Loucy (cell line): ENCODE results near the gene SLC25A13.
"Not testable (repeated sequence)": the region's sequence is repeated elsewhere in the genome, so short reads cannot be mapped to it uniquely, and the experiment has no call there.

Experiments used
- H2AFZ ChIP-seq: fragments of 200-600 bp; sonication (generic); 2 replicates; pipeline ENCODE4 v1.6.0; 2016; ENCODE audit warnings: antibody characterized with exemption, mild to moderate bottlenecking, low read length, moderate library complexity
- H3F3A ChIP-seq: fragments of 200-600 bp; 2 replicates; pipeline ENCODE4 v1.6.0; 2016; ENCODE audit warnings: antibody characterized with exemption, low read depth, mild to moderate bottlenecking
- H3K27me3 ChIP-seq: fragments of 200-600 bp; sonication (generic); 2 replicates; pipeline ENCODE4 v1.6.1; 2014; ENCODE audit warnings: low read length, mild to moderate bottlenecking; ENCODE audit not compliant: insufficient read depth, poor library complexity, severe bottlenecking
- H3K36me3 ChIP-seq: fragments of 200-600 bp; sonication (generic); 2 replicates; pipeline ENCODE4 v1.6.1; 2016; ENCODE audit warnings: low read length; ENCODE audit not compliant: insufficient read depth
- H3K4me1 ChIP-seq: fragments of 200-600 bp; sonication (generic); 2 replicates; pipeline ENCODE4 v1.5.1; 2014; ENCODE audit warnings: low read length, mild to moderate bottlenecking; ENCODE audit not compliant: insufficient read depth, poor library complexity, severe bottlenecking
- H3K4me2 ChIP-seq: fragments of 200-600 bp; sonication (generic); 2 replicates; pipeline ENCODE4 v1.6.0; 2014; ENCODE audit warnings: antibody characterized with exemption, low read length, low read depth, mild to moderate bottlenecking; ENCODE audit not compliant: poor library complexity, severe bottlenecking
- H3K4me3 ChIP-seq: fragments of 200-600 bp; sonication (generic); 2 replicates; pipeline ENCODE4 v1.5.1; 2014; ENCODE audit warnings: low read length, mild to moderate bottlenecking, mixed read lengths; ENCODE audit not compliant: poor library complexity, severe bottlenecking
- H3K79me2 ChIP-seq: fragments of 200-600 bp; sonication (generic); 2 replicates; pipeline ENCODE4 v1.6.1; 2014; ENCODE audit warnings: low read length; ENCODE audit not compliant: insufficient read depth
- H3K9ac ChIP-seq: fragments of 200-600 bp; sonication (generic); 2 replicates; pipeline ENCODE4 v1.6.0; 2014; ENCODE audit warnings: mild to moderate bottlenecking, low read depth, low read length, moderate library complexity; ENCODE audit not compliant: poor library complexity, severe bottlenecking
- H3K9me2 ChIP-seq: fragments of 200-600 bp; sonication (generic); replicated peaks from 2 replicates; pipeline ENCODE4 v1.6.1; 2016; ENCODE audit warnings: low read depth, low read length, mixed read lengths
- H3K9me3 ChIP-seq: fragments of 200-600 bp; sonication (generic); 2 replicates; pipeline ENCODE4 v1.6.1; 2014; ENCODE audit warnings: mild to moderate bottlenecking, antibody characterized with exemption, low read length, low read depth; ENCODE audit not compliant: insufficient read depth
- H4K20me1 ChIP-seq: fragments of 200-600 bp; sonication (generic); 2 replicates; pipeline ENCODE4 v1.6.0; 2014; ENCODE audit warnings: antibody characterized with exemption, low read length, mild to moderate bottlenecking; ENCODE audit not compliant: insufficient read depth, poor library complexity, severe bottlenecking
- EZH2phosphoT487 ChIP-seq: fragments of 200-600 bp; IDR thresholded peaks from 2 replicates; pipeline ENCODE4 v1.6.1; 2018; ENCODE audit warnings: antibody characterized with exemption, mild to moderate bottlenecking, moderate library complexity, borderline replicate concordance
- TF ChIP-seq, protein P1 (sequence below): fragments of 200-600 bp; sonication (generic); conservative IDR thresholded peaks from 2 replicates; pipeline ENCODE4 v1.5.1; 2014; ENCODE audit warnings: mild to moderate bottlenecking, antibody characterized with exemption, low read length

SLC25A13 gene

DNA sequence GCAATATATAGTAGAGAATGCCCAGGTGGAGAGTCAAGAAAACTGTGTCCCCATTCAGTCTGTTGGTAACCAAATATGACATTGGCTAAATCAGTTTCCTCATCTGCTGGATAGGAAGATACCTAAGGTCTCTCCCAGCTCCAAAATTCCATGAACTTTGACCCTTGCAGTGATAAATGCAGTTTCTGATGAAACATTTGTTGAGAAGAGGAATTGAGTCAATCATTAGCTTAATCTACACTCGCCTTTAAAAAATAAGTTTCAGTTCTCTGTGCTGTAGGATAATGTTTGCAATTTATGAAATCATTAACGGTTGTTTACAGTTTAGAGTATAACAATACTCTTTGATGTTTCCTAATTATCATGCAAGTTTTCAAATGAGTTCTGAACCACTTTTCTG lies 38.0 kb upstream of the SLC25A13 start:
- no peak for TF ChIP-seq EZH2phosphoT487
- TF ChIP-seq, protein P1, sequence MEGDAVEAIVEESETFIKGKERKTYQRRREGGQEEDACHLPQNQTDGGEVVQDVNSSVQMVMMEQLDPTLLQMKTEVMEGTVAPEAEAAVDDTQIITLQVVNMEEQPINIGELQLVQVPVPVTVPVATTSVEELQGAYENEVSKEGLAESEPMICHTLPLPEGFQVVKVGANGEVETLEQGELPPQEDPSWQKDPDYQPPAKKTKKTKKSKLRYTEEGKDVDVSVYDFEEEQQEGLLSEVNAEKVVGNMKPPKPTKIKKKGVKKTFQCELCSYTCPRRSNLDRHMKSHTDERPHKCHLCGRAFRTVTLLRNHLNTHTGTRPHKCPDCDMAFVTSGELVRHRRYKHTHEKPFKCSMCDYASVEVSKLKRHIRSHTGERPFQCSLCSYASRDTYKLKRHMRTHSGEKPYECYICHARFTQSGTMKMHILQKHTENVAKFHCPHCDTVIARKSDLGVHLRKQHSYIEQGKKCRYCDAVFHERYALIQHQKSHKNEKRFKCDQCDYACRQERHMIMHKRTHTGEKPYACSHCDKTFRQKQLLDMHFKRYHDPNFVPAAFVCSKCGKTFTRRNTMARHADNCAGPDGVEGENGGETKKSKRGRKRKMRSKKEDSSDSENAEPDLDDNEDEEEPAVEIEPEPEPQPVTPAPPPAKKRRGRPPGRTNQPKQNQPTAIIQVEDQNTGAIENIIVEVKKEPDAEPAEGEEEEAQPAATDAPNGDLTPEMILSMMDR: no peak
- no peak overlapping the region for H3K4me3 ChIP-seq
- no peaks in the 10 kb centered on the region for H4K20me1 ChIP-seq
- no peaks in the 10 kb centered on the region for H3K9me2 ChIP-seq
- no peak overlapping the region for H2AFZ ChIP-seq
- H3K9me3 ChIP-seq: no peaks in the 10 kb centered on the region
- no peaks in the 10 kb centered on the region for H3F3A ChIP-seq
- peaks cover 3% of the 10 kb centered on the region for H3K4me1 ChIP-seq
- no peaks in the 10 kb centered on the region for H3K36me3 ChIP-seq
- H3K9ac ChIP-seq: no peak overlapping the region
- no peak overlapping the region for H3K4me2 ChIP-seq
- no peaks in the 10 kb centered on the region for H3K27me3 ChIP-seq
- no peaks in the 10 kb centered on the region for H3K79me2 ChIP-seq

DNA sequence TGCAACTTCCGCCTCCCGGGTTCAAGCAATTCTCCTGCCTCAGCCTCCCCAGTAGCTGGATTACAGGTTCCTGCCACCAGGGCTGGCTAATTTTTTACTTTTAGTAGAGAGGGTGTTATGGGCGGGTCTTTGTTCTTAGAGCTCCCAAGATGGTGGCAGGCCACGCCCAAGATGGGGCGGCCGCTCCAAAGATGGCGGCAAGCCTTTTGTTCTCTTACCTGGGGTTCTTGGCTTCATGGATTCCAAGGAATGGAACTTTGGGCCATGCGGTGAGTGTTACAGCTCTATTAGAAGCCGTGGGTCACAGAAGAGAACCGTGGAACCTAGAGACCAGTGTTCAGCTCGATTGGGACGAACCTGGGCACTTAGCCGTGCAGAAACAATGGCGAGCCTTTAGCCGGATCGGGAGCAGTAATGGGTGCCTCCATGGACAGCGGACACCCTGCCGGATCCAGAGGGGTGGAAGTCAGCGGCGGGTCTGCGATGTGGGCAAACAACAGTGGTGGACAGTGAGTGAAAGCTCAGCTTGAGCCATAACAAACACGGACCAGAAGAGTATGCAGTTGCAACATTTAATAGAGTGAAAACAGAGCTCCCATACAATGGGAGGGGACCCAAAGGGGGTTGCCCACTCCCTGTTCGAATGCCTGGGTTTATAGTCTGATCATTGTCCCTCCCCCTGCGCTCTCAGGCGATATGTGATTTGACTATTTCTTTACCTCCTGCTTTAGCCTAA lies 36.5 kb upstream of the SLC25A13 start:
- H3K4me1 ChIP-seq, H3K9me3 ChIP-seq, H3K9ac ChIP-seq, H3K9me2 ChIP-seq, H4K20me1 ChIP-seq, H3K79me2 ChIP-seq, H3K4me2 ChIP-seq, H3K36me3 ChIP-seq, H3K4me3 ChIP-seq, H3F3A ChIP-seq, H3K27me3 ChIP-seq, H2AFZ ChIP-seq: not testable (repeated sequence)

DNA sequence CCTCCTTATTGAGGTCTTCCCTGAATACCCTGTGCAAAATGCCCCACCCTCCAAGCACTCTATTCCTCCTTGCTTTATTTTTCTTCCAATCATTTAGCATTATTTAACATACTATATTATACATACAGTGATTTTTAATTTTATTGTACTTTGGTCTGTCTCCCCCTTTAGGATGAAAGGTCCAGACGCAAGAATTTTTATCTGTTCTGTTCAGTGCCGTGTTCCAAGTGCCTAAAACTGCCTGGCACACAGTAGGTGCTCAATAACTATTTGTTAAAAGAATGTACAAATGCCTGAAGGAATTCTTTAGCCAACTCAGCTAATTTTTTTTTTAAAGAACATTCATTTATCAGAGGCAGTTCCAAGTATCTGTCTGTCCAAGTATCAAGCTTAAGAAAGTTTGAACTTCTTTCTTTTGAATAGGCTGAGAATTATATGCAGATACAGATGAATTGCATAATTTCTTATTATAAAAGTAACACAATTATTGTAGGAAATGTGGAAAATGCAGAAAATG lies 34.1 kb upstream of the SLC25A13 start:
- Histone ChIP-seq H3K4me2 (no peak overlapping the region), H3K4me1 (no peaks in the 10 kb centered on the region)
- TF ChIP-seq, protein P1: no peak; the same call in 1 of the 2 replicates
- TF ChIP-seq EZH2phosphoT487: no peak

DNA sequence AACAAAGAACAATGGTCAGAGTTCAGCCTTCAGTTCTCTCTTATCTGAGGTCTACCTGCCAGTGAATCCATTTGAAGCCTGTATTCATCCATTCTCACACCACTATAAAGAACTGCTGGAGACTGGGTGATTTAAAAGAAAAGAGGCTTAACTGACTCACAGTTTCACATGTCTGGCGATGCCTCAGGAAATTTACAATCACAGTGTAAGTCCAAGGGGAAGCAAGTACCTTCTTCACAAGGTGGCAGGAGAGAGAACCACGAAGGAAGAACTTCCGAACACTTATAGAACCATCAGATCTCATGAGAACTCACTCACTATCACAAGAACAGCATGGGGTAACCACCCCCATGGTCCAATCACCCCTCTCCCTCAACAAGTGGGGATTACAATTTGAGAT lies 33.0 kb upstream of the SLC25A13 start:
- no peaks in the 10 kb centered on the region for H3K9me3 ChIP-seq
- no peaks in the 10 kb centered on the region for H3K9me2 ChIP-seq
- no peak overlapping the region for H3K4me3 ChIP-seq
- TF ChIP-seq, protein P1: no peak
- TF ChIP-seq EZH2phosphoT487: no peak
- H3F3A ChIP-seq: no peaks in the 10 kb centered on the region
- H3K9ac ChIP-seq: no peak overlapping the region
- H3K36me3 ChIP-seq: no peaks in the 10 kb centered on the region
- no peaks in the 10 kb centered on the region for H3K4me1 ChIP-seq
- H4K20me1 ChIP-seq: no peaks in the 10 kb centered on the region
- H3K27me3 ChIP-seq: no peaks in the 10 kb centered on the region
- no peak overlapping the region for H3K4me2 ChIP-seq
- no peaks in the 10 kb centered on the region for H3K79me2 ChIP-seq
- H2AFZ ChIP-seq: no peak overlapping the region

More for the DNA sequence above, 34.1 kb upstream of the SLC25A13 start:
- Histone ChIP-seq H3K27me3 (no peaks in the 10 kb centered on the region), H3K9ac (no peak overlapping the region), H3K4me3 (no peak overlapping the region), H3K36me3 (no peaks in the 10 kb centered on the region), H4K20me1 (no peaks in the 10 kb centered on the region), H2AFZ (no peak overlapping the region), H3K9me2 (no peaks in the 10 kb centered on the region), H3F3A (no peaks in the 10 kb centered on the region), H3K9me3 (no peaks in the 10 kb centered on the region), H3K79me2 (no peaks in the 10 kb centered on the region)
